Astrocyte (in vitro differentiated cells and primary cell): ENCODE data around the gene CLVS2. TPM values are rescaled to one million over a fixed set of nuclear protein-coding genes. Genes with fewer than 3 reads are reported as not detected.

Experiments
- DNase-seq: peaks from one replicate; pipeline ENCODE4 v3.0.0-alpha.2; 2010; ENCODE audit warnings: low read depth
- FAIRE-seq: peaks from 2 replicates; lab custom pipeline; 2011; peaks lifted over from hg19 to GRCh38; lab: Jason Lieb, UNC
- H2AFZ ChIP-seq: 2 replicates; pipeline ENCODE4 v1.6.0; 2012; ENCODE audit warnings: low read depth, low read length, inconsistent platforms
- H3K27ac ChIP-seq: 2 replicates; pipeline ENCODE4 v1.5.1; 2011; ENCODE audit warnings: low read depth, low read length, inconsistent platforms
- H3K27me3 ChIP-seq: 2 replicates; pipeline ENCODE4 v1.6.0; 2011; ENCODE audit warnings: low read length, inconsistent platforms; ENCODE audit not compliant: insufficient read depth
- H3K36me3 ChIP-seq: 2 replicates; pipeline ENCODE4 v1.5.1; 2011; ENCODE audit warnings: low read length, inconsistent platforms; ENCODE audit not compliant: insufficient read depth
- H3K4me1 ChIP-seq: 2 replicates; pipeline ENCODE4 v1.5.1; 2011; ENCODE audit warnings: low read length, inconsistent platforms; ENCODE audit not compliant: insufficient read depth
- H3K4me2 ChIP-seq: 2 replicates; pipeline ENCODE4 v1.6.0; 2012; ENCODE audit warnings: low read length, inconsistent platforms
- H3K4me3 ChIP-seq: 2 replicates; pipeline ENCODE4 v1.5.1; 2011; ENCODE audit warnings: low read depth, mild to moderate bottlenecking, low read length, inconsistent platforms; ENCODE audit not compliant: insufficient read depth
- H3K79me2 ChIP-seq: 2 replicates; pipeline ENCODE4 v1.6.0; 2012; ENCODE audit warnings: mild to moderate bottlenecking, low read length, inconsistent platforms; ENCODE audit not compliant: insufficient read depth
- H3K9ac ChIP-seq: 2 replicates; pipeline ENCODE4 v1.6.0; 2012; ENCODE audit warnings: mild to moderate bottlenecking, low read length, inconsistent platforms
- H3K9me3 ChIP-seq: 2 replicates; pipeline ENCODE4 v1.5.1; 2012; ENCODE audit warnings: low read depth, mild to moderate bottlenecking, low read length, inconsistent platforms; ENCODE audit not compliant: insufficient read depth
- H4K20me1 ChIP-seq: 2 replicates; pipeline ENCODE4 v1.6.0; 2012; ENCODE audit warnings: low read length, inconsistent platforms; ENCODE audit not compliant: insufficient read depth
- H3K27ac Mint-ChIP-seq: one replicate; pipeline ENCODE4 v1.8.0; 2021; ENCODE audit warnings: mild to moderate bottlenecking, mixed read lengths; ENCODE audit not compliant: unreplicated experiment
- H3K27me3 Mint-ChIP-seq: one replicate; pipeline ENCODE4 v1.8.0; 2021; ENCODE audit warnings: low read depth, mixed read lengths; ENCODE audit not compliant: unreplicated experiment
- H3K36me3 Mint-ChIP-seq: one replicate; pipeline ENCODE4 v1.8.0; 2021; ENCODE audit warnings: low read depth, mixed read lengths; ENCODE audit not compliant: unreplicated experiment
- H3K4me1 Mint-ChIP-seq: one replicate; pipeline ENCODE4 v1.8.0; 2021; ENCODE audit warnings: low read depth, mixed read lengths; ENCODE audit not compliant: unreplicated experiment
- H3K4me3 Mint-ChIP-seq: one replicate; pipeline ENCODE4 v1.8.0; 2021; ENCODE audit warnings: mild to moderate bottlenecking, moderate library complexity, mixed read lengths; ENCODE audit not compliant: unreplicated experiment
- H3K9me3 Mint-ChIP-seq: one replicate; pipeline ENCODE4 v1.8.0; 2021; ENCODE audit warnings: mild to moderate bottlenecking, mixed read lengths; ENCODE audit not compliant: unreplicated experiment
- EZH2 ChIP-seq: IDR thresholded peaks from 2 replicates; pipeline ENCODE4 v1.6.1; 2012; ENCODE audit warnings: mild to moderate bottlenecking, low read length, inconsistent platforms; ENCODE audit not compliant: insufficient read depth
- total RNA-seq: library from RNA; stranded (reverse); gene quantifications from 2 replicates; pipeline ENCODE4 v1.2.1, GENCODE V29; 2021
- TF ChIP-seq, protein P1 (sequence below): IDR thresholded peaks from 2 replicates; pipeline ENCODE4 v1.5.1; 2011; ENCODE audit warnings: low read depth, mild to moderate bottlenecking, inconsistent platforms, low read length, moderate library complexity; ENCODE audit not compliant: insufficient read depth

Gene CLVS2
- total RNA-seq, 1 donor from 2014 or later = not detected

DNA sequence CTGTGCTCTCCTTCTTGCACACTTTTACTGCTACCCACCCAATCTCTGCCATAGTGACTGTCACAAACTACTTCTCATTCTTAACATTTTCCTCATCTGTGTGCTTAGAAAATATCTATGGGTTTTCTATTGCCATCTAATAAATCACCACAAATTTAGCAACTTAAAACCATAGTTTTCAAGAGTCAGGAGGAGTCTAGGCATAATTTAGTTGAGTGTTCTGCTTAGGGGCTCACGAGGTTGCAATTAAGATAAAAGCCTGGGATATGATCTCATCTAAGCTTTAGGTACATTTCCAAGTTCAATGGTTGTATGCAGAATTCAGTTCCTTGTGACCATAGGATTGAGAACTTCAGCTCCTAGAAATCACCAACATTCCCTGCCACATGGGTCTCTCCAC lies 98.8 kb downstream of the CLVS2 start:
- no peaks in the 10 kb centered on the region for H3K9me3 ChIP-seq
- H3K9me3 Mint-ChIP-seq = no peaks in the 10 kb centered on the region
- peaks cover 2% of the 10 kb centered on the region for H3K4me1 ChIP-seq
- no peaks in the 10 kb centered on the region for H3K36me3 ChIP-seq
- FAIRE-seq = no peak
- TF ChIP-seq EZH2 = no peak
- TF ChIP-seq, protein P1, sequence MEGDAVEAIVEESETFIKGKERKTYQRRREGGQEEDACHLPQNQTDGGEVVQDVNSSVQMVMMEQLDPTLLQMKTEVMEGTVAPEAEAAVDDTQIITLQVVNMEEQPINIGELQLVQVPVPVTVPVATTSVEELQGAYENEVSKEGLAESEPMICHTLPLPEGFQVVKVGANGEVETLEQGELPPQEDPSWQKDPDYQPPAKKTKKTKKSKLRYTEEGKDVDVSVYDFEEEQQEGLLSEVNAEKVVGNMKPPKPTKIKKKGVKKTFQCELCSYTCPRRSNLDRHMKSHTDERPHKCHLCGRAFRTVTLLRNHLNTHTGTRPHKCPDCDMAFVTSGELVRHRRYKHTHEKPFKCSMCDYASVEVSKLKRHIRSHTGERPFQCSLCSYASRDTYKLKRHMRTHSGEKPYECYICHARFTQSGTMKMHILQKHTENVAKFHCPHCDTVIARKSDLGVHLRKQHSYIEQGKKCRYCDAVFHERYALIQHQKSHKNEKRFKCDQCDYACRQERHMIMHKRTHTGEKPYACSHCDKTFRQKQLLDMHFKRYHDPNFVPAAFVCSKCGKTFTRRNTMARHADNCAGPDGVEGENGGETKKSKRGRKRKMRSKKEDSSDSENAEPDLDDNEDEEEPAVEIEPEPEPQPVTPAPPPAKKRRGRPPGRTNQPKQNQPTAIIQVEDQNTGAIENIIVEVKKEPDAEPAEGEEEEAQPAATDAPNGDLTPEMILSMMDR = no peak
- DNase-seq = no peak
- no peak overlapping the region for H3K4me2 ChIP-seq
- H3K27me3 ChIP-seq = no peaks in the 10 kb centered on the region
- H3K4me3 ChIP-seq = no peak overlapping the region
- peaks cover 10% of the 10 kb centered on the region for H3K4me1 Mint-ChIP-seq
- no peak overlapping the region for H3K4me3 Mint-ChIP-seq
- H3K79me2 ChIP-seq = no peaks in the 10 kb centered on the region
- no peak overlapping the region for H3K27ac ChIP-seq
- H4K20me1 ChIP-seq = no peaks in the 10 kb centered on the region
- no peak overlapping the region for H3K27ac Mint-ChIP-seq
- no peak overlapping the region for H2AFZ ChIP-seq
- no peaks in the 10 kb centered on the region for H3K36me3 Mint-ChIP-seq
- no peak overlapping the region for H3K9ac ChIP-seq
- H3K27me3 Mint-ChIP-seq = no peaks in the 10 kb centered on the region

DNA sequence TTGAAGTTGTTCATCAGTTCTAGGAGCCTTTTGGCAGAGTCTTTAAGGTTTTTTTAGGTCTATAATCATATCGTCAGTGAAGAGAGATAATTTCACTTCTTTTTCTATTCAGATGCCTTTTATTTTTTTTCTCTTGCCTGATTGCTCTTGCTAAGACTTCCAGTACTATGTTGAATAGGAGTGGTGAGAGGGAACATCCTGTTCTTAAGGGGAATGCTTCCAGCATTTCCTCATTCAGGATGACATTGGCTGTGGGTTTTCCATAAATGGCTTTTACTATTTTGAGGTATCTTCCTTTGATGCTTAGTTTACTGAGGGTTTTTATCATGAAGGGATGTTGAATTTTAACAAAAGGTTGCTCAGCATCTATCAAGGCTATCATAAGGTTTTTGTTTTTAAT lies 109.5 kb downstream of the CLVS2 start:
- H3K4me2 ChIP-seq = no peak overlapping the region
- Mint-ChIP-seq H3K4me3 (no peak overlapping the region), H3K36me3 (no peaks in the 10 kb centered on the region), H3K4me1 (no peaks in the 10 kb centered on the region), H3K9me3 (no peaks in the 10 kb centered on the region), H3K27me3 (no peaks in the 10 kb centered on the region), H3K27ac (no peak overlapping the region)
- FAIRE-seq (no peak), DNase-seq (no peak)
- no peaks in the 10 kb centered on the region for H3K27me3 ChIP-seq
- H3K4me1 ChIP-seq = no peaks in the 10 kb centered on the region
- no peak overlapping the region for H3K27ac ChIP-seq
- H2AFZ ChIP-seq = no peak overlapping the region
- H3K4me3 ChIP-seq = no peak overlapping the region
- H3K9ac ChIP-seq = no peak overlapping the region
- H4K20me1 ChIP-seq = no peaks in the 10 kb centered on the region
- no peak for TF ChIP-seq EZH2
- TF ChIP-seq, protein P1 = no peak
- H3K9me3 ChIP-seq = no peaks in the 10 kb centered on the region
- H3K36me3 ChIP-seq = no peaks in the 10 kb centered on the region
- H3K79me2 ChIP-seq = no peaks in the 10 kb centered on the region

DNA sequence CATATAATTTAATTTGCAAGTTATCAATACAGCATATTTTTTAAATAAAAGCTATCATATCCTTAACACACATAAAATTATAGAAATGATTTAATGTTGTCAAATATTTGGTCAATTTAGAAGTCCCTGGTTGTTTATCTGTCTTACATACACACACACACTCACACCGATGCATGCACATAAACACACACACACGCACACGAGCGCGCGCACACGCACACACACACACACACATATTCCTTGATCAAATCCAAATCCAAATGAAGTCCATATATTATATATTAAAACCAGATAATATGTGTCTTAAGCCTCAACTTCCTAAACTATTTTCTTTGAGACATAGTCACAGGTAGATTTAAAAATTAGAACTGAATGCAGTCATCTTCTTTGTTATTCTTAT lies 120.3 kb downstream of the CLVS2 start:
- H3K36me3 ChIP-seq = no peaks in the 10 kb centered on the region
- no peaks in the 10 kb centered on the region for H3K27me3 ChIP-seq
- no peak overlapping the region for H2AFZ ChIP-seq
- H3K9ac ChIP-seq = no peak overlapping the region
- H3K9me3 Mint-ChIP-seq = no peaks in the 10 kb centered on the region
- no peak overlapping the region for H3K27ac Mint-ChIP-seq
- H3K4me2 ChIP-seq = no peak overlapping the region
- H3K4me3 ChIP-seq = no peak overlapping the region
- H3K27me3 Mint-ChIP-seq = no peaks in the 10 kb centered on the region
- FAIRE-seq (no peak), DNase-seq (no peak)
- no peaks in the 10 kb centered on the region for H3K4me1 ChIP-seq
- no peaks in the 10 kb centered on the region for H3K4me1 Mint-ChIP-seq
- H3K36me3 Mint-ChIP-seq = no peaks in the 10 kb centered on the region
- H4K20me1 ChIP-seq = no peaks in the 10 kb centered on the region
- no peaks in the 10 kb centered on the region for H3K79me2 ChIP-seq
- no peak overlapping the region for H3K27ac ChIP-seq
- TF ChIP-seq, protein P1 = no peak
- TF ChIP-seq EZH2 = no peak
- H3K9me3 ChIP-seq = no peaks in the 10 kb centered on the region
- no peak overlapping the region for H3K4me3 Mint-ChIP-seq
